Ectodermal cell (in vitro differentiated cells): ENCODE results near the gene CXorf49B.
"Not testable (repeated sequence)": the region's sequence is repeated elsewhere in the genome, so short reads cannot be mapped to it uniquely, and the experiment has no call there.

Experiments
- H3K27ac ChIP-seq: 2 replicates; pipeline ENCODE4 v1.7.0; 2013; ENCODE audit warnings: mild to moderate bottlenecking, low read depth, low read length; ENCODE audit not compliant: insufficient read depth, poor library complexity, severe bottlenecking
- H3K27me3 ChIP-seq: 2 replicates; pipeline ENCODE4 v1.7.0; 2013; ENCODE audit warnings: mild to moderate bottlenecking, low read length; ENCODE audit not compliant: insufficient read depth, control insufficient read depth, poor library complexity, severe bottlenecking
- H3K36me3 ChIP-seq: one replicate; pipeline ENCODE4 v1.7.0; 2013; ENCODE audit warnings: low read length; ENCODE audit not compliant: control insufficient read depth, insufficient read depth
- H3K4me1 ChIP-seq: one replicate; pipeline ENCODE4 v1.7.0; 2013; ENCODE audit warnings: low read length; ENCODE audit not compliant: control insufficient read depth, insufficient read depth
- H3K4me3 ChIP-seq: 2 replicates; pipeline ENCODE4 v1.7.0; 2013; ENCODE audit warnings: low read depth, low read length, control low read depth; ENCODE audit not compliant: insufficient read depth
- H3K9me3 ChIP-seq: 2 replicates; pipeline ENCODE4 v1.7.0; 2013; ENCODE audit warnings: mild to moderate bottlenecking, low read length, moderate library complexity; ENCODE audit not compliant: control insufficient read depth
- WGBS, 2 experiments: methylation state at CpG; one replicate each; pipeline ENCODE4 v1.1.7; 2013; ENCODE audit warnings: missing lambda C conversion rate in 2 of 2; 5-methylcytosine and 5-hydroxymethylcytosine counted together

The CXorf49B gene

GRCh38 chrX:71767134-71767533 lies 4.0 kb downstream of the CXorf49B start:
- H3K9me3 ChIP-seq, H3K36me3 ChIP-seq, H3K4me3 ChIP-seq, H3K27me3 ChIP-seq, H3K4me1 ChIP-seq, H3K27ac ChIP-seq: not testable (repeated sequence)
- WGBS, 2 experiments: no CpG with 5 or more reads among the region's 14 CpGs

GRCh38 chrX:71778322-71778721 lies 15.2 kb downstream of the CXorf49B start:
- not testable (repeated sequence) for H3K4me1 ChIP-seq, H3K36me3 ChIP-seq, H3K9me3 ChIP-seq, H3K27ac ChIP-seq, H3K27me3 ChIP-seq, H3K4me3 ChIP-seq
- no CpG with 5 or more reads among the region's 12 CpGs for WGBS, 2 experiments

DNA sequence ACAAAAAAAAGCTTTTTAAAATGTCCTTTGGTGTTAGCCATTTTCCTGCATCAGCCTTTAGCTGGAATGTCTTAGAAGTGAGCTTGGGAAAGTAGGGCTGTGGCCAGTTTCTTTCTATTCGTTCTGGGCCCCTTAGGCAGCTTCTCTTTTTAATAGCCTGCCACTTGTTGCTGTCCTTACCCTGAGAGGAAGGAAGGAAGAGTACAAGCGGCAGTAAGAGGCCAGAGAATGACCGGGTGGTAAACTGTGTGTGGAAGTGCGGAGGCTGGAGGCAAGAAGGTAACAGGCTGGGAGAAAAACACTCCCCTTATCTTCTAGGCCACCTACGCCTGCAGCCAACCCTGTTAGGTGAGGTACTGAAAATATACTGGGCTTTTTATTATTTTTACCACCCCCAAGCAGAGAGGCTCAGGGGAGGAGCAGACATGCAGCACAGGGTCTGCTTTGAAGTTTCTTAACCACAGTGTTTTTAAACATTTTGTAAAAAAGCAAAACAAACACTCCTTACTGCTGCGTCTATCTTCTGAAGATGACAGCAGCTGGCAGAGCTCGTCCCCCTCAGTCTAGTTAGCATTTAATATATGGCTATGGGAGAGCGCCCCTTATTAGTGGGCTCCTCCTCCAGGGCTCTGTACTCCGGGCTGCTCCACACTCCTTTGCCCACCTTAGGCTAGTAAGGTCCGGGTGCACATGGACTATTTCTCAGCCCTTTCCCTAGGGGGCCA lies 19.2 kb downstream of the CXorf49B start:
- not testable (repeated sequence) for H3K4me3 ChIP-seq, H3K4me1 ChIP-seq, H3K36me3 ChIP-seq, H3K9me3 ChIP-seq, H3K27ac ChIP-seq, H3K27me3 ChIP-seq
- no CpG with 5 or more reads among the region's 10 CpGs for WGBS, 2 experiments

GRCh38 chrX:71782950-71783299 lies 19.8 kb downstream of the CXorf49B start:
- H3K4me1 ChIP-seq, H3K4me3 ChIP-seq: not testable (repeated sequence)
- WGBS, 2 experiments: no CpG with 5 or more reads among the region's 7 CpGs

GRCh38 chrX:71783569-71784347 lies 20.6 kb downstream of the CXorf49B start:
- not testable (repeated sequence) for H3K27me3 ChIP-seq, H3K4me3 ChIP-seq
- no CpG with 5 or more reads among the region's 20 CpGs for WGBS, 2 experiments

More at GRCh38 chrX:71782950-71783299, 19.8 kb downstream of the CXorf49B start:
- H3K36me3 ChIP-seq, H3K9me3 ChIP-seq, H3K27ac ChIP-seq, H3K27me3 ChIP-seq: not testable (repeated sequence)

GRCh38 chrX:71784348-71784983 lies 21.3 kb downstream of the CXorf49B start:
- not testable (repeated sequence) for H3K27ac ChIP-seq, H3K4me1 ChIP-seq, H3K4me3 ChIP-seq, H3K27me3 ChIP-seq, H3K36me3 ChIP-seq, H3K9me3 ChIP-seq
- no CpG with 5 or more reads among the region's 15 CpGs for WGBS, 2 experiments

More at GRCh38 chrX:71783569-71784347, 20.6 kb downstream of the CXorf49B start:
- H3K9me3 ChIP-seq, H3K4me1 ChIP-seq, H3K27ac ChIP-seq, H3K36me3 ChIP-seq: not testable (repeated sequence)

DNA sequence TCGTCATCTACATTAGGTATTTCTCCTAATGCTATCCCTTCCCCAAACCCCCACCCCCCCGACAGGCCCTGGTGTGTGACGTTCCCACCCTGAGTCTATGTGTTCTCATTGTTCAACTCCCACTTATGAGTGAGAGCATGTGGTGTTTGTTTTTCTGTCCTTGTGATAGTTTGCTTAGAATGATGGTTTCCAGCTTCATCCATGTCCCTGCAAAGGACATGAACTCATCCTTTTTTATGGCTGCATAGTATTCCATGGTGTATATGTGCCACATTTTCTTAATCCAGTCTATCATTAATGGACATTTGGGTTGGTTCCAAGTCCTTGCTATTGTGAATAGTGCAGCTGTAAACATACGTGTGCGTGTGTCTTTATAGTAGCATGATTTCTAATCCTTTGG lies 43.3 kb downstream of the CXorf49B start:
- not testable (repeated sequence) for H3K27me3 ChIP-seq, H3K27ac ChIP-seq, H3K36me3 ChIP-seq, H3K9me3 ChIP-seq, H3K4me3 ChIP-seq, H3K4me1 ChIP-seq
- WGBS, 2 experiments: 85 to 87% methylated on average over 3 of the region's 5 CpGs

DNA sequence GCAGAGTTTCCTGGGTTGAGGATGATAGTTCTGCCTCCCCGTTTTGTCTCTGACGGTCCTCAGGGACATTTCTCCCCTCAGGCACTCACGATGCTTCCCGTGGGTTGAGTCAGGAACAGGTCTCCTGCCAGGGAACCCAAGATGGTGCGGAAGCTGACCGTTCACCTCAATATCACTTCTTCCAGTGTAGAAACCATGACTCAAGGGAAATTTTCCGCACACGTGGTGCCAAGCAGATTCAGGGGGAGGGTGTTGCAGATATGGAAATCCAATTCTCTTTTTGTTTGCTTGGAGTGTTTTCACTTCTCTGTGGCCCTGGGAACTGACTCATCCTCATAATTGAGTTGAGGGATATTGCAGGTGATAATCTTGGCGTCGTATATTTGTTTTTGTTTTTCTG lies 46.7 kb downstream of the CXorf49B start:
- Histone ChIP-seq H3K36me3 (no peaks in the 10 kb centered on the region), H3K4me1 (no peaks in the 10 kb centered on the region), H3K9me3 (no peaks in the 10 kb centered on the region), H3K27ac (no peak overlapping the region), H3K27me3 (no peaks in the 10 kb centered on the region), H3K4me3 (no peak overlapping the region)
- 82 to 89% methylated on average over 6 to 8 of the region's 10 CpGs for WGBS, 2 experiments

GRCh38 chrX:71814123-71814912 lies 51.2 kb downstream of the CXorf49B start:
- no peaks in the 10 kb centered on the region for H3K36me3 ChIP-seq
- no peak overlapping the region for H3K4me3 ChIP-seq
- WGBS, 2 experiments: 91% methylated on average over 24 to 25 of the region's 25 CpGs
- H3K9me3 ChIP-seq: no peaks in the 10 kb centered on the region
- no peaks in the 10 kb centered on the region for H3K27me3 ChIP-seq
- no peaks in the 10 kb centered on the region for H3K4me1 ChIP-seq
- no peak overlapping the region for H3K27ac ChIP-seq
